ENCODE measurements around the gene ENDOV.

The ENDOV gene

GRCh38 chr17:80428796-80429195 is 13.8 kb downstream of the ENDOV start:
- no peak overlapping the region for H3K4me3 ChIP-seq (ENCODE audit: low read depth, low read length)
- TF ChIP-seq CTCF (IDR thresholded peaks at IDR 0.05; ENCODE audit: low read depth, low read length), result no peak

DNA sequence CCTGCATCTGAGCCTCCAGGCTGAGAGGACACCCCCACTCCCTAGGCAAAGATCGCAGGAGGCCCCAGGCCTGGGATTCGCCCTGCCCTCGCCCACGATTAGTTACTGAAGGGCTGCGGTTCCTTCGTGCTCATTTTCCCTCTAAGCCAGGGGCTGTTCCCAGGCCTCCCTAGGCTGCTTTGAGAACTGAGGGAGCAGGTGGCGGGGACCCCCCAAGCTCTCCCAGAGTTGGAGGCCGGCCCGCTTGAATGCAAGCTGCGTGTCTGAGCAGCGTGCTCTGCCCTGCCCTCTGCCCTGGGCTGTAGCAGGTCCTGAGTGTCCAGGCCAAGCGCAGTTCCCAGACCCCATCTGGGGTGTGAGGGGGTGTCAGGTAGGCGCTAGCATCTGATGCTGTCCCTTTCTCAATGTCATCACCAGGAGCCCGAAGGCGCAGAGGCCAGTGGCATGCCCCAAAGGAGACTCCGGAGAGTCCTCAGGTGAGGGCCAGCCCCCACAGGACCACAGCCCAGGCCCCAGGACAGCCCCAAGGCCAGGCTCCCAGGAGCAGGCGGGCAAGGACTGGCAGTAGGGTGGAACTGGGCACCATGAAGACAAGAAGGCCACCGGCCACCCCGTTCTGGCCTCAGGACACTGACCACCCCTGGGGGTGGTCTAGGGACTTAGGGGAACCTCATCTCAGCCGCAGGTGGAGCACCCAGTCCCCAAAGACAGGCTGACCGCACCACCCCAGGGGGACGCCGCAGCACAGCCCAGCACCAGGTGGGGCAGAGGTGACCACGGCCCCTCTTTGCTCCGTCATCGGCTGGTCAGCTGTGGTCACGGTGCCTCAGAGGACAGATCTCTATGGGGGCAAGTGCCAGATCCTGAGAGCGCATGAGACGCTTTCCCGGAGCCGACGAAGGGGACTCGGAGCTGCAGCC is 14.6 kb downstream of the ENDOV start:
- H3K4me3 ChIP-seq (ENCODE audit: low read depth, low read length), result no peak overlapping the region
- TF ChIP-seq CTCF (IDR thresholded peaks at IDR 0.05; ENCODE audit: low read depth, low read length), result no peak

DNA sequence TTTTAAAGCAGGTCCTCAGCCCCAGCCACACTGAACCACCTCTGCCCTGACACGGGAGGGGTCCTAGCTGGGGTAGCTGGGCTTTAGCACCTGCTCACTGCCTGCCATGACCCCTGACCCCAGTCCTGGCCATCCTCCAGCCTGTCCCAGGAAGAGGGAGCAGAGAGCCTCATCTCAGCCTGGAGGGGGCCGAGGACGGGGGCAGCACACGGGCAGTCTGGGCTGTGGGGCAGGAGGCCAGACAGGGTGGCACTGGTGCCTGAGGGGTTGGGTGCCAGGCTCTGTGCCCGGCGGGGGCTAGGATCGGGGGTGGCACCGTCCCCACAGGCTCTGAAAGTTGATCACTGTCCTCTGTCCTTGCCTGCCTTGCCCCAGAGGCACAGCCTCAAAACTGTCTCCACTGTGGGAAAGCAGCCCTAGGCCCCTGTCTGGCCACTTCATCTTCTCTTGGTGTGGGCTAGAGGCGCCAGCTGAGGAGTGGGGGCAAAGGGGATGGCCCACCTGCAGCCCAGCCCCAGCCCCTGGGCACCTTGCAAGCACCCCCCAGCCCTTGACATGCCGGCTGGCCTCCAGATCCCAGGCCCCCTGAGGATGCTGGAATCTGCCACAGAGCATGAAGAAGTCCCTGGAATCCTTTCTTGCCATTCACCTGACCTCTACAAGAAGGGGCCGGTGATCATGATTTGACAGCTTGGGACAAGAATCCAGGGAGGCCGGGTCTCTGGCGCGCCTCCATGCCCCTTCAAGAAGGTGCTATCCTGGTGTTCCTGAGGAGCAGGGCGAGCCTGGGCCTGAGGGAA is 15.7 kb downstream of the ENDOV start:
- TF ChIP-seq CTCF (IDR thresholded peaks at IDR 0.05; ENCODE audit: low read depth, low read length), result no peak
- no peak overlapping the region for H3K4me3 ChIP-seq (ENCODE audit: low read depth, low read length)

DNA sequence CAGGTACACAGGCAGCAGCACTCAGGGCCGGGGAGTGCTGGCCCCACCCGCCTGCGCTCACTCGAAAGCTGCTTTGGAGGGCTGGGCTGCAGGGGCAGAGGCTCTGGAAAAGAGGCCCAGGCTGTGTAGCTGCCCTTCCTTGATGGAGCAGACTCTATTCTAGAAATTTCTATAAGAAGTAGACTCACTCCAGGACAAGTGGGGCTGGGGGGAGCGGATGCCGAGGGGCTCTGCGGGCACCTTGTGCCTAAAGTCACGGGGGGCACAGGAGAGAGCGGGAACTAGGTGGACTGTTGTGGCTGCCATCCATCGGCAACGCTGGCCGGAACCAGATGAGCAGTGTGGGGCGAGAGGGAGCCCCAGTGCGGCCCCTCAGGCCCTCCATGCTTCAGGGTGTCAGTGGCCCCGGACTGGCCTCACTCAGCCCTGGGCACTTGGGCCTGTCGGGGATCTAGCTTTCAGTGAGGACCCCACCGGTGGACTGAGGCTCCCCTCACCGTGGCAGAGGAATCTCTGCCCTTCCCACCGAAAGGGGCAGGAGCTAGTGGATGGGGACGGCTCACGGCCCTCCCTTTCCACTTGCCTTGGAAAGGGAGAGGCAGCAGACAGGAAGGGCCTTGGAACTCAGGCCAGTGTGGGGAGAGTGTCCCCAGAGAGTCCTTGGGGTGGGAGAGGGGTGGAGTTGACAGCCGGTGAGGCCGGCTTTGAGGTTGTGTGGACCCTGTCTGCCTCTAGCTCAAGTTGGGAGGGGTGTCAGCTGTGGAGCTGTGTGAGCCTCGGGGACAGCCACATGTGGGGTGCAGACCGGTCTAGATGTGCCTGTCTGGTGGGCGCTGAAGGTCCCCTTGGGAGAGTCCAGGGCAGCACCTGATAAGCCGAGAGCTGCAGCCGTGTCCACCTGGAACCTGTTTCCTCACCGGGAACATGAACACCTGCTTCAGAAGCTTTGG is 16.6 kb downstream of the ENDOV start:
- no peak for TF ChIP-seq CTCF (IDR thresholded peaks at IDR 0.05; ENCODE audit: low read depth, low read length)
- H3K4me3 ChIP-seq (ENCODE audit: low read depth, low read length), result no peak overlapping the region

- no peak overlapping the region for H3K4me3 ChIP-seq (ENCODE audit: low read depth, low read length)
- TF ChIP-seq CTCF (IDR thresholded peaks at IDR 0.05; ENCODE audit: low read depth, low read length), result no peak
These were observed 17.5 kb downstream of the ENDOV start for GRCh38 chr17:80432350-80432955.

- H3K4me3 ChIP-seq (ENCODE audit: low read depth, low read length), result no peak overlapping the region
- no peak for TF ChIP-seq CTCF (IDR thresholded peaks at IDR 0.05; ENCODE audit: low read depth, low read length)
These were observed 18.1 kb downstream of the ENDOV start for GRCh38 chr17:80432961-80433550.

Data from WI38 (cell line).